ENCODE data around the gene CCNI2. TPM values are rescaled to one million over a fixed set of nuclear protein-coding genes. Genes with fewer than 3 reads are reported as not detected.
A peak's percentile ranks its signal among the peaks of the same experiment; 100 is the strongest.

Gene CCNI2, protein sequence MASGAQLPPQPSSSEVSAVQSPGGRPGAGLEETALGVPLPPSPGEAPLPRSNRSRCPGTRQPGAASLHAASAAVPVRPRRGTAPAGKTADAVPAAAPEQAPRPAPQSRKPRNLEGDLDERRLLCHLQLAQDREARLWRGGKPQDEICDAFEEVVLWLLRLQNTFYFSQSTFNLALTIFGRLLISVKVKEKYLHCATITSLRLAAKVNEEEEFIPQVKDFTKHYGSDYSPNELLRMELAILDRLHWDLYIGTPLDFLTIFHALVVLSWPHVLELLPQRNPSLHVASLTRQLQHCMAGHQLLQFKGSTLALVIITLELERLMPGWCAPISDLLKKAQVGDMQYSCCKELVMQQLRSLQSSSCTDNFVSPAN
- not detected in 2 replicates for total RNA-seq (2012; rRNA removed)

DNA sequence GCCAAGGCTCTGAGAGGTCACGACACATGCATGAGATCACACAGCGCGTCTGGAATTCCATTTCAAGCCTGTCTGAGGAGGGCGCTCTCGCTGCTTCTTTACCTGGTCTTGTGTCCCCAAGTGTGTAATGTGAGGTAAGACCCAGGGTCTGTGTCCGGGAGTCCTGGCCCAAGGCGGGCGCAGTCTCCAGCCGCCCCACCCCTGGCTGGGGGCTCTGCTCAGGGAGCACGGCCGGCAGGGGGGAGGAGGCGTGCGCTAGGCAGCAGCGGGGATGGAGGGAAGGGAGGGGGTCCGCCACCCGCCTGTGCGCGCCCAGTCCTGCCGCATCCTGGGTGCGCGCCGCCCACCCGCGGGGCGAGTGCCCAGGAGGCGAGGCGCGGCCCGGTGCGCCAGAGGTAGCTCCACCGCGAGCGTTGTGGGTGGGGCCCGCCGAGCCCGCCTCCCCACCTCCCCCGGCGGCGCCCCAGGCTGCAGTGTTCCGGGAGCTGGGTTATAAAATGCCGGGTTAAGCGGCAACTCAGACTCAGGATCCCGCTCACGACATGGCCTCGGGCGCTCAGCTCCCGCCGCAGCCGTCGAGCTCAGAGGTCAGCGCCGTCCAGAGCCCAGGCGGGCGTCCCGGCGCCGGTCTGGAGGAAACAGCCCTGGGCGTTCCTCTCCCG is at the start of gene CCNI2:
Gene CCNI2, plus strand, starts transcription at position 473 of the 662 bp plus-strand sequence. Its CDS starts 70 bp downstream, at position 543.
- Histone ChIP-seq H3K9me3 (replicated peaks; ENCODE audit: low read length) (no peaks in the 10 kb centered on the region), H3K4me1 (ENCODE audit: control insufficient read depth, insufficient read depth, low read length) (peaks cover 13% of the 10 kb centered on the region), H3K9ac (ENCODE audit: low read depth, low read length) (no peak within 1 kb of the TSS), H3K36me3 (ENCODE audit: insufficient read depth, low read length) (no peaks in the 10 kb centered on the region), H3K4me2 (ENCODE audit: low read length) (peak within 1 kb of the TSS; percentile 70), H3K4me3 (ENCODE audit: low read length) (peak within 1 kb of the TSS; percentile 61), H3K27me3 (ENCODE audit: control insufficient read depth, insufficient read depth, low read length) (peaks cover 49% of the 10 kb centered on the region)

DNA sequence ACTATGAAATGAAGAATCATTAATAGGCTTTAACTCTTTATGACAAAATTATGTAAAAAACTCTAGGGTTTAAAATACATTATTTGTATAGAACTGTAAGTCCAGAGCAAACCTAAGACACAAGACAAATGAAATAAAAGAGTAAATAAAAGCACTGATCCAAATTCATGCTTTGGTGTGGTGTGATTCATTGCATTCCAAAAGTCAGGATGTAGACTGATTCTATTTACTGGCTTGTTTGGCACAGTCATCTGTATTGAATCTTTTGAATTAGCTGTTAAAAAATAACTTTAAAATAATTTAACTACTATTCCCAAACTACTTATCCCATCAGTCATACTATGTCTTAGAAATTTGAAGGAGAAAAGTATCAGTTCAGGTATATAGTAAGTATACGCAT is 42.4 kb upstream of the CCNI2 start:
- H3K27me3 ChIP-seq (ENCODE audit: control insufficient read depth, insufficient read depth, low read length), result no peaks in the 10 kb centered on the region
- H3K4me1 ChIP-seq (ENCODE audit: control insufficient read depth, insufficient read depth, low read length), result no peaks in the 10 kb centered on the region
- no peak overlapping the region for H3K4me3 ChIP-seq (ENCODE audit: low read length)
- H3K9ac ChIP-seq (ENCODE audit: low read depth, low read length), result no peak overlapping the region
- H3K4me2 ChIP-seq (ENCODE audit: low read length), result no peak overlapping the region
- H3K36me3 ChIP-seq (ENCODE audit: insufficient read depth, low read length), result peaks cover 15% of the 10 kb centered on the region
- no peaks in the 10 kb centered on the region for H3K9me3 ChIP-seq (replicated peaks; ENCODE audit: low read length)

DNA sequence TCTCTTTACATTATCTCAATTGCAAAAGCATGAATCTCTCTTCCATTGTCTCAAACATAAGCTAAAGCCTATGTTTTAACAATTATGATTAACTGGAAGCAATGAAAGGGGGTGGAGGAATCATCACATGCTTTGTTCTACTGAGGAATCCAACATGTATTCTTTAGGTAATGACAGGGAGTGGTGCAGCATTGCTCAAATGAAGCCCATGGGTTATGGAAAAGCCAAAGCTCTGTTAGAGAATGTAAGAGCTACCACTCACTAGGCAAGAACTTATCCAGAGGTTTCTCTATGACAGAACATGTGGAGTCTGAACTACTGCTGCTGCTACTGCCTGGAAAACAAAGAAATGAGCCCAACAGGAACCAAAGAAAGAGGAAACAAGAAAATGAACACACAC is 38.6 kb upstream of the CCNI2 start:
- Histone ChIP-seq H3K4me1 (ENCODE audit: control insufficient read depth, insufficient read depth, low read length) (no peaks in the 10 kb centered on the region), H3K27me3 (ENCODE audit: control insufficient read depth, insufficient read depth, low read length) (no peaks in the 10 kb centered on the region), H3K4me2 (ENCODE audit: low read length) (no peak overlapping the region), H3K9ac (ENCODE audit: low read depth, low read length) (no peak overlapping the region), H3K4me3 (ENCODE audit: low read length) (no peak overlapping the region), H3K9me3 (replicated peaks; ENCODE audit: low read length) (no peaks in the 10 kb centered on the region), H3K36me3 (ENCODE audit: insufficient read depth, low read length) (no peaks in the 10 kb centered on the region)

DNA sequence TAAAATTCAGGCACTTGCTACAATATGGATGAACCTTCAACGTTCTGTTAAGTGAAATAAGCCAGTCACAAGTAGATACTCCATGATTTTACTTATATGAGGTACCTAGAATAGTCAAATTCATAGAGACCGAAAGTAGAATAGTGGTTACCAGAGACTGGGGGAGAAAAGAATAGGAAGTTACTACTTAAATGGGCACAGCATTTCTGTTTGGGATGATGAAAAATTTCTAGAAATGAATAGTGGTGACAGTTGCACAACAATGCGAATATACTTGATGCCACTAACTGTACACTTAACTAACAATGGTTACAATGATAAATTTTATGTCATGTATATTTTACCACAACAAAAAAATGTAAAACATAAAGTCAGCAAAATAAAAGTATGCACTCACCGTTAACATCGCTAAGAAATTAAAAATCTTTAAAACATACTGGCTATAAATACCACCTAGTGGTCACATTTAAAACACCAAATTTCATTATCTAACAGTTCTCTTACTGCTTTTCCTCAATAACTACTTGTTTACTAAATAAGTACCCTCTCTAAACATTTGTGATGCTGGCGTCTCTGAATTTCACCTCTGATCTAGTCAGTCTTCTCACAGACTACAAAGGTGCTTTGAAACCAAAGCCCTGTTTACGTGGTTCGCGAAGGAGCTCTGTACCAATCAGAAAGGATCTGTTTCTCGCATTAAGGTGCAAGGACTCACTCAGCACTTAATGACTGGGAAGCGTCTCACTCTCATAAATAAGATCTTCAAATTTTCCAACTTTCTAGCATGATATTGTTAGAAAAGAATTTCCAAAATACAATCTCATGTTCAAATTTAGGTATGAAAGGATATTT is 32.5 kb upstream of the CCNI2 start:
- no peak overlapping the region for H3K4me2 ChIP-seq (ENCODE audit: low read length)
- no peaks in the 10 kb centered on the region for H3K4me1 ChIP-seq (ENCODE audit: control insufficient read depth, insufficient read depth, low read length)
- no peaks in the 10 kb centered on the region for H3K36me3 ChIP-seq (ENCODE audit: insufficient read depth, low read length)
- no peak overlapping the region for H3K9ac ChIP-seq (ENCODE audit: low read depth, low read length)
- H3K9me3 ChIP-seq (replicated peaks; ENCODE audit: low read length), result no peaks in the 10 kb centered on the region
- H3K27me3 ChIP-seq (ENCODE audit: control insufficient read depth, insufficient read depth, low read length), result no peaks in the 10 kb centered on the region
- H3K4me3 ChIP-seq (ENCODE audit: low read length), result no peak overlapping the region

DNA sequence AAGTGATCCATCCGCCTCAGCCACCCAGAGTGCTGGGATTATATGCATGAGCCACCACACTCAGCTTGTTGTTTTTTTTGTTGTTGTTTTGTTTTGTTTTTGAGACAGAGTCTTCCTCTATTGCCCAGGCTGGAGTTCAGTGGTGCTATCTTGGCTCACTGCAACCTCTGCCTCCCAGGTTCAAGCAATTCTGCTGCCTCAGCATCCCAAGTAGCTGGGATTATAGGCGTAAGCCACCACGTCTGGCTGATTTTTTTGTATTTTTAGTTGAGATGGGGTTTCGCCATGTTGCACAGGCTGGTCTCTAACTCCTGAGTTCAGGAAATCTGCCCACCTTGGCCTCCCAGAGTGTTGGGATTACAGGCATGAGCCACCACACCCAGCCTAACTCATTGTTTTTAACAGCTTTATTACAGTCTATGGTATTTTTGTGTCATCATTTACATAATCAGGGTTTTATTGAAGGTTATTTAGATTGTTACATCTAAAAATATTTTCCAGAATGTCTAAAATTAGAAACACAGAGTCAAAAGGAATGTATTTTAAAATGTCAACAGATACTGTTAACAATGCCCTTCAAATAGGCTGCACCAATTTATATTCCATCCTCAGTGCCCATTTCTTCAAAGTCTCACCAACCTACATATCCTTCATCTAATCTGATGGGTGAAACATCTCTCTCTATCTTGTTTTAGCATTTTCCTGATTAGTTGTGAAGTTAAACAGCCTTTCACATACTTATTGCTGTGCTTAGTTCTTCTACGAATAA is 28.5 kb upstream of the CCNI2 start:
- Histone ChIP-seq H3K27me3 (ENCODE audit: control insufficient read depth, insufficient read depth, low read length) (no peaks in the 10 kb centered on the region), H3K9ac (ENCODE audit: low read depth, low read length) (no peak overlapping the region), H3K4me1 (ENCODE audit: control insufficient read depth, insufficient read depth, low read length) (no peaks in the 10 kb centered on the region), H3K36me3 (ENCODE audit: insufficient read depth, low read length) (peaks cover 5% of the 10 kb centered on the region), H3K4me3 (ENCODE audit: low read length) (no peak overlapping the region), H3K9me3 (replicated peaks; ENCODE audit: low read length) (no peaks in the 10 kb centered on the region), H3K4me2 (ENCODE audit: low read length) (no peak overlapping the region)

DNA sequence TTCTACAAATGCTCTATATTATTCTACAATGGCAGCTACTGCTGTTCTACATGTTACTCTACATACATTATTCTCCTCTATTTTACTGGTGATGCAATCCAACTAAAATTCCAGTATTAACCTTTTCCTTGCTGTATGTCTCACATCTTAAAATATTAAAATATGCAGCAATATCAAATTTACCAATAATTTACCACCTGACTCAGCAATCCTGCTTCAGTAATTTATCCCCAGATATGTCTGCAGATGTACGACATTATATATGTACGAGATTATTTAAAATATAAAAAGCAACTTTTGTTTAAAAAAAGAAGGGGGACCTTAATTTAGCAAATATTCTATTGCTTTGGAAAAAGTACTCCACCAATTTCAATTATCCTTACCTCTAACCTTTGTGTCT is 21.5 kb upstream of the CCNI2 start:
- Histone ChIP-seq H3K4me3 (ENCODE audit: low read length) (no peak overlapping the region), H3K27me3 (ENCODE audit: control insufficient read depth, insufficient read depth, low read length) (no peaks in the 10 kb centered on the region)

DNA sequence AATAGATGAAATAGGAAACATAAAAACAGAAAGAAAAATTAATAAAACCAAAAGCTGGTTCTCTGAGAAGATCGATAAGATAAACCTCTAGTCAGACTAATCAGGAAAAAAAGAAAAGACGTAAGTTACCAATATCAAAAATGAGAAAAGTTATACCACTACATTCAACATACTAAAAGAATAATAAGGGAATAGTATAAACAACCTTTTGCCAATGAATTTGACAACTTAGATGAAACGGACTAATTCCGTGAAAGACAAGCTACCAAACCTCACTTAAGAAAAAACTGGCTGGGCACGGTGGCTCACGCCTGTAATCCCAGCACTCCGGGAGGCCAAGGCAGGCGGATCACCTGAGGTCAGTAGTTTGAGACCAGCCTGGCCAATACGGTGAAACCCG is 17.3 kb upstream of the CCNI2 start:
- Histone ChIP-seq H3K36me3 (ENCODE audit: insufficient read depth, low read length) (no peaks in the 10 kb centered on the region), H3K4me3 (ENCODE audit: low read length) (no peak overlapping the region), H3K9ac (ENCODE audit: low read depth, low read length) (no peak overlapping the region)

More for the DNA sequence above, 21.5 kb upstream of the CCNI2 start:
- Histone ChIP-seq H3K4me1 (ENCODE audit: control insufficient read depth, insufficient read depth, low read length) (no peaks in the 10 kb centered on the region), H3K9ac (ENCODE audit: low read depth, low read length) (no peak overlapping the region), H3K4me2 (ENCODE audit: low read length) (no peak overlapping the region), H3K9me3 (replicated peaks; ENCODE audit: low read length) (no peaks in the 10 kb centered on the region), H3K36me3 (ENCODE audit: insufficient read depth, low read length) (peaks cover 5% of the 10 kb centered on the region)

DNA sequence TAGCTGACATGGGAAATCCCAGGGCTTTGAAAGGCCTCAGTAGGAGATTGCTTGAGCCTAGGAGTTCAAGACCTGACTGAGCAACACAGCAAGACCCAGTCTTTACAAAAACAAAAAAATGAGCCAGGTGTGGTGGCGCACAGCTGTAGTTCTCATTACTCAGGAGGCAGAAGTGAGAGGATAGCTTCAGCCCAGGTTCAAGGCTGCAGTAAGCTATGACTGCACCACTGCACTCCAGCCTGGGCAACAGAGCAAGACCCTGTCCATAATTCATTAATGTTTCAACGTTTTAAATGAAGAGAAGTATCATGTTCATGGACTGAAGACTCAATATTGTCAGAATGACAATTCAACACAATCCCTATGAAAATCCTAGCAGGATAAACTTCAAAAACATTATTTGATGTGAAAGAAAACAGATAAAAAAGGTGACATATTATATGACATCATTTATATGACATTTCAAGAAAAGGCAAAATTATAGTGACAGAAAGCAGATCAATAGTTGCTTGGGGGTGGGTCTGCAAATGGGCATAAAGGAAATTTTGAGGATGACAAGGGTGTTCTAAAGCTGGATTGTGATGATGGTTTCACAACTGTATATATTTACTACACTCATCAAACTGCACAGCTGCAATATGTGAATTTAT is 13.6 kb upstream of the CCNI2 start:
- no peak overlapping the region for H3K9ac ChIP-seq (ENCODE audit: low read depth, low read length)
- H3K27me3 ChIP-seq (ENCODE audit: control insufficient read depth, insufficient read depth, low read length), result no peaks in the 10 kb centered on the region
- H3K4me3 ChIP-seq (ENCODE audit: low read length), result no peak overlapping the region
- no peaks in the 10 kb centered on the region for H3K36me3 ChIP-seq (ENCODE audit: insufficient read depth, low read length)
- no peak overlapping the region for H3K4me2 ChIP-seq (ENCODE audit: low read length)
- peaks cover 8% of the 10 kb centered on the region for H3K4me1 ChIP-seq (ENCODE audit: control insufficient read depth, insufficient read depth, low read length)
- no peaks in the 10 kb centered on the region for H3K9me3 ChIP-seq (replicated peaks; ENCODE audit: low read length)

More for the DNA sequence above, 17.3 kb upstream of the CCNI2 start:
- no peaks in the 10 kb centered on the region for H3K4me1 ChIP-seq (ENCODE audit: control insufficient read depth, insufficient read depth, low read length)
- no peak overlapping the region for H3K4me2 ChIP-seq (ENCODE audit: low read length)
- H3K27me3 ChIP-seq (ENCODE audit: control insufficient read depth, insufficient read depth, low read length), result no peaks in the 10 kb centered on the region
- H3K9me3 ChIP-seq (replicated peaks; ENCODE audit: low read length), result no peaks in the 10 kb centered on the region

DNA sequence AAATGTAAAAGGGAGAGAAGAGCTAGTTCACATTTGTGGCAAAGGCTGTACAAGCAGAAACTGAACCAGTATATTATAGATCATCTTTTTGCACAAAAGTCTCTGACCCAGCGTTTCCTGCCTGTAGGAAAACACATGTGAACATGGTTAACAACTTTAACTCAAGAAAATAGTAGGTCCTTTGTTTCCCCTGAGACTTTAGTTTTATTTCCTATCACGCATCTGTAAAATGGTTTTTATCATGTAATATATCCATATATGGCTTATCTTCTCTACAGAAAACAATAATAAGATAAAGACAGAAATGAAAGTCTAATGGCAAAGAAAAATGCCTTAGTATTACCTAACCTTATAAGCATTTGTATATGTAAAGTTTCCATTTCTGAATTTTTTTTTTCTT is 12.5 kb upstream of the CCNI2 start:
- Histone ChIP-seq H3K4me1 (ENCODE audit: control insufficient read depth, insufficient read depth, low read length) (peaks cover 8% of the 10 kb centered on the region), H3K27me3 (ENCODE audit: control insufficient read depth, insufficient read depth, low read length) (no peaks in the 10 kb centered on the region), H3K9me3 (replicated peaks; ENCODE audit: low read length) (no peaks in the 10 kb centered on the region), H3K36me3 (ENCODE audit: insufficient read depth, low read length) (no peaks in the 10 kb centered on the region), H3K9ac (ENCODE audit: low read depth, low read length) (no peak overlapping the region), H3K4me2 (ENCODE audit: low read length) (no peak overlapping the region), H3K4me3 (ENCODE audit: low read length) (no peak overlapping the region)

DNA sequence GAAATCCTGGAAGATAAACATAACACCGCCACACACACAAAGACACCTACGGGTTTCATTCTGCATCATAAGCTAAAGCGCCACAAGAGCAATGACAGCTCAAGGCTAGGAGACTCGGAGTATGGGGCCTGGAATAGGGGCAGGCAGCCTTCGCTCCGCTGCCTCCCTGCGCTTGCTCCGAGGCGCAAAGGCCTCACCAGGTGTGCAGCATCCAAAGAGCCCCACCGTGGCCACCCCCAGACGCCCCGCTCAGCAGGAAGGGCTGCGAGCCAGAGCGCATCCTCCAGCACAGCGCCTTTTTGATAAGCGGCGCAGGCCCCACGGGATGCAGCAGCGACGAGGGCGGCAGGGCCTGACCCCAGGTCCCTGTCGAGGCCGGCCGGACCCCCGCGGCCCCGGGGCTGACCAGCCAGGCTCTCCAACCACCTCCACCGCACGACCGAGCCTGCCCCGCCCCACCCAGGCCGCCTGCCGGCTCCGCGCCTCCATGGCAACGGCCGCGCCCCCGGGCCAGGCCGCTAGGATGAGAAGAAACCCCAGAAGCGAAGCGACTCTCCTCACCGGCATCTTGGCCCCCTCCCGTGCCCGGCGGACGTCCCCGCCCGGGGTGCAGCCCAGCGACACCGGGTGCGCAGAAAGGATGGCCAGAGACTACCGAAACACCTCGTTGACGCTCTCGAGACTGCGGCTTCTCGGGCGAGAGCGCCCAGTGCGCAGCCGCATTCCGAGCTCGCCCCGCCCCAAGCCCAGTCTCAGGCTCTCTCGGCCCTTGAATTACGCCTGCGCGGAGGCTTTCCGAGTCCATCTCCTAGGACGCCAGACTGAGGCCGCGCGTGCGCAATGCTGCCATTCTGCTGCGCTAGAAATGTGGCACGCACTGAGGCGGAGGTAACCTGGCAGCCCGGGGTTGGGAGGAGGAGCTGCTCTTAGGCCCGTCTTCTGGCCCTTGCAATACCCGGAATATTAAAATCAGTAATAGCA is 10.1 kb upstream of the CCNI2 start, which contains the start of gene KIF3A:
Gene KIF3A, minus strand, starts transcription at position 694 of the 981 bp plus-strand sequence. Its CDS starts 127 bp downstream, at position 567.
- peaks cover 8% of the 10 kb centered on the region for H3K4me1 ChIP-seq (ENCODE audit: control insufficient read depth, insufficient read depth, low read length)

More for the DNA sequence above, 10.1 kb upstream of the CCNI2 start, which contains the start of gene KIF3A:
- H3K4me3 ChIP-seq (ENCODE audit: low read length), result peak within 1 kb of the TSS; percentile 94
- H3K4me2 ChIP-seq (ENCODE audit: low read length), result peak within 1 kb of the TSS; percentile 89
- no peaks in the 10 kb centered on the region for H3K36me3 ChIP-seq (ENCODE audit: insufficient read depth, low read length)
- H3K9ac ChIP-seq (ENCODE audit: low read depth, low read length), result peak within 1 kb of the TSS; percentile 84
- peaks cover 13% of the 10 kb centered on the region for H3K27me3 ChIP-seq (ENCODE audit: control insufficient read depth, insufficient read depth, low read length)
- no peaks in the 10 kb centered on the region for H3K9me3 ChIP-seq (replicated peaks; ENCODE audit: low read length)

Measured in skeletal muscle satellite cell (primary cell).